Panc1 (cell line): Measurements from ENCODE around the gene ROBO1.

Experiments
- CTCF ChIP-seq: fragments of 450-650 bp; IDR thresholded peaks from 2 replicates; pipeline ENCODE4 v1.5.1; 2017; ENCODE audit warnings: mild to moderate bottlenecking
- POLR2AphosphoS5 ChIP-seq: IDR thresholded peaks from 2 replicates; pipeline ENCODE4 v1.6.1; 2012; ENCODE audit warnings: mild to moderate bottlenecking, low read depth, low read length, moderate library complexity
- REST ChIP-seq, 2 experiments: IDR thresholded peaks; 2 replicates each; pipeline ENCODE4 v1.6.1; 2011 to 2012; ENCODE audit warnings: low read depth in 2 of 2, control low read depth in 1 of 2, low read length in 1 of 2, mild to moderate bottlenecking in 1 of 2, moderate library complexity in 1 of 2; ENCODE audit not compliant: insufficient read depth in 1 of 2
- SIN3A ChIP-seq: IDR thresholded peaks from 2 replicates; pipeline ENCODE4 v1.6.1; 2012; ENCODE audit warnings: low read depth, mild to moderate bottlenecking, low read length, moderate library complexity, borderline replicate concordance; ENCODE audit not compliant: insufficient read depth
- TCF7L2 ChIP-seq: IDR thresholded peaks from 2 replicates; pipeline ENCODE4 v1.6.1; 2011; ENCODE audit warnings: mild to moderate bottlenecking, low read depth, low read length, inconsistent platforms

- TF ChIP-seq CTCF (no peak), POLR2AphosphoS5 (no peak), TCF7L2 (no peak), SIN3A (no peak), REST (IDR thresholded peaks at IDR 0.05; ENCODE audit: insufficient read depth in 1 of 2, low read depth in 2 of 2, low read length in 1 of 2) (no peak)
These were observed 355.3 kb downstream of the ROBO1 start for GRCh38 chr3:79412537-79412936.
